ENCODE results near the gene DOCK2.
"Not testable (repeated sequence)": the region's sequence is repeated elsewhere in the genome, so short reads cannot be mapped to it uniquely, and the experiment has no call there.

DOCK2 gene

GRCh38 chr5:169950333-169950732, 313.3 kb downstream of the DOCK2 start:
- no peak overlapping the region for H3K9ac ChIP-seq (ENCODE audit: low read length in 2 of 2)
- no peaks in the 10 kb centered on the region for H3K9me3 ChIP-seq (ENCODE audit: control insufficient read depth in 2 of 2, low read length in 2 of 2)
- H3K27me3 ChIP-seq (ENCODE audit: control insufficient read depth in 1 of 2, insufficient read depth in 2 of 2, low read length in 2 of 2): no peaks in the 10 kb centered on the region
- no peaks in the 10 kb centered on the region for H3K4me1 ChIP-seq (ENCODE audit: control insufficient read depth, insufficient read depth, low read length)
- no peak overlapping the region for H3K4me3 ChIP-seq (ENCODE audit: low read length in 2 of 2)
- H3K27ac ChIP-seq (ENCODE audit: low read length): no peak overlapping the region
- no peaks in the 10 kb centered on the region for H3K36me3 ChIP-seq (ENCODE audit: control insufficient read depth in 2 of 2, insufficient read depth in 2 of 2, low read length in 2 of 2)

GRCh38 chr5:169953196-169953595, 316.1 kb downstream of the DOCK2 start:
- H3K4me3 ChIP-seq (ENCODE audit: low read length in 2 of 2); H3K27ac ChIP-seq (ENCODE audit: low read length); H3K9ac ChIP-seq (ENCODE audit: low read length in 2 of 2); H3K4me1 ChIP-seq (ENCODE audit: control insufficient read depth, insufficient read depth, low read length); H3K27me3 ChIP-seq (ENCODE audit: control insufficient read depth in 1 of 2, insufficient read depth in 2 of 2, low read length in 2 of 2); H3K9me3 ChIP-seq (ENCODE audit: control insufficient read depth in 2 of 2, low read length in 2 of 2); H3K36me3 ChIP-seq (ENCODE audit: control insufficient read depth in 2 of 2, insufficient read depth in 2 of 2, low read length in 2 of 2): not testable (repeated sequence)

GRCh38 chr5:169954786-169955185, 317.7 kb downstream of the DOCK2 start:
- no peak overlapping the region for H3K9ac ChIP-seq (ENCODE audit: low read length in 2 of 2)
- H3K27me3 ChIP-seq (ENCODE audit: control insufficient read depth in 1 of 2, insufficient read depth in 2 of 2, low read length in 2 of 2): no peaks in the 10 kb centered on the region
- no peaks in the 10 kb centered on the region for H3K9me3 ChIP-seq (ENCODE audit: control insufficient read depth in 2 of 2, low read length in 2 of 2)
- H3K27ac ChIP-seq (ENCODE audit: low read length): no peak overlapping the region
- H3K4me1 ChIP-seq (ENCODE audit: control insufficient read depth, insufficient read depth, low read length): no peaks in the 10 kb centered on the region
- H3K36me3 ChIP-seq (ENCODE audit: control insufficient read depth in 2 of 2, insufficient read depth in 2 of 2, low read length in 2 of 2): no peaks in the 10 kb centered on the region
- H3K4me3 ChIP-seq (ENCODE audit: low read length in 2 of 2): no peak overlapping the region

GRCh38 chr5:169956126-169956525, 319.1 kb downstream of the DOCK2 start:
- Histone ChIP-seq H3K4me1 (ENCODE audit: control insufficient read depth, insufficient read depth, low read length) (no peaks in the 10 kb centered on the region), H3K9ac (ENCODE audit: low read length in 2 of 2) (no peak overlapping the region), H3K27ac (ENCODE audit: low read length) (no peak overlapping the region), H3K9me3 (ENCODE audit: control insufficient read depth in 2 of 2, low read length in 2 of 2) (no peaks in the 10 kb centered on the region), H3K36me3 (ENCODE audit: control insufficient read depth in 2 of 2, insufficient read depth in 2 of 2, low read length in 2 of 2) (no peaks in the 10 kb centered on the region), H3K4me3 (ENCODE audit: low read length in 2 of 2) (no peak overlapping the region), H3K27me3 (ENCODE audit: control insufficient read depth in 1 of 2, insufficient read depth in 2 of 2, low read length in 2 of 2) (no peaks in the 10 kb centered on the region)

- H3K4me3 ChIP-seq (ENCODE audit: low read length in 2 of 2): no peak overlapping the region
- H3K9me3 ChIP-seq (ENCODE audit: control insufficient read depth in 2 of 2, low read length in 2 of 2): no peaks in the 10 kb centered on the region
- no peaks in the 10 kb centered on the region for H3K4me1 ChIP-seq (ENCODE audit: control insufficient read depth, insufficient read depth, low read length)
- no peak overlapping the region for H3K9ac ChIP-seq (ENCODE audit: low read length in 2 of 2)
- H3K36me3 ChIP-seq (ENCODE audit: control insufficient read depth in 2 of 2, insufficient read depth in 2 of 2, low read length in 2 of 2): no peaks in the 10 kb centered on the region
- no peaks in the 10 kb centered on the region for H3K27me3 ChIP-seq (ENCODE audit: control insufficient read depth in 1 of 2, insufficient read depth in 2 of 2, low read length in 2 of 2)
- H3K27ac ChIP-seq (ENCODE audit: low read length): no peak overlapping the region
Measured at GRCh38 chr5:169956756-169957155, 319.7 kb downstream of the DOCK2 start.

GRCh38 chr5:169958278-169958677, 321.2 kb downstream of the DOCK2 start:
- no peaks in the 10 kb centered on the region for H3K4me1 ChIP-seq (ENCODE audit: control insufficient read depth, insufficient read depth, low read length)
- H3K27me3 ChIP-seq (ENCODE audit: control insufficient read depth in 1 of 2, insufficient read depth in 2 of 2, low read length in 2 of 2): no peaks in the 10 kb centered on the region
- H3K9me3 ChIP-seq (ENCODE audit: control insufficient read depth in 2 of 2, low read length in 2 of 2): no peaks in the 10 kb centered on the region
- no peak overlapping the region for H3K4me3 ChIP-seq (ENCODE audit: low read length in 2 of 2)
- H3K9ac ChIP-seq (ENCODE audit: low read length in 2 of 2): no peak overlapping the region
- no peaks in the 10 kb centered on the region for H3K36me3 ChIP-seq (ENCODE audit: control insufficient read depth in 2 of 2, insufficient read depth in 2 of 2, low read length in 2 of 2)
- no peak overlapping the region for H3K27ac ChIP-seq (ENCODE audit: low read length)

- H3K27ac ChIP-seq (ENCODE audit: low read length): no peak overlapping the region
- H3K36me3 ChIP-seq (ENCODE audit: control insufficient read depth in 2 of 2, insufficient read depth in 2 of 2, low read length in 2 of 2): no peaks in the 10 kb centered on the region
- H3K9ac ChIP-seq (ENCODE audit: low read length in 2 of 2): no peak overlapping the region
- no peaks in the 10 kb centered on the region for H3K9me3 ChIP-seq (ENCODE audit: control insufficient read depth in 2 of 2, low read length in 2 of 2)
- H3K4me3 ChIP-seq (ENCODE audit: low read length in 2 of 2): no peak overlapping the region
- H3K4me1 ChIP-seq (ENCODE audit: control insufficient read depth, insufficient read depth, low read length): no peaks in the 10 kb centered on the region
- no peaks in the 10 kb centered on the region for H3K27me3 ChIP-seq (ENCODE audit: control insufficient read depth in 1 of 2, insufficient read depth in 2 of 2, low read length in 2 of 2)
Measured at GRCh38 chr5:169960659-169961058, 323.6 kb downstream of the DOCK2 start.

GRCh38 chr5:169964246-169964645, 327.2 kb downstream of the DOCK2 start:
- no peaks in the 10 kb centered on the region for H3K36me3 ChIP-seq (ENCODE audit: control insufficient read depth in 2 of 2, insufficient read depth in 2 of 2, low read length in 2 of 2)
- H3K27me3 ChIP-seq (ENCODE audit: control insufficient read depth in 1 of 2, insufficient read depth in 2 of 2, low read length in 2 of 2): no peaks in the 10 kb centered on the region
- no peaks in the 10 kb centered on the region for H3K4me1 ChIP-seq (ENCODE audit: control insufficient read depth, insufficient read depth, low read length)
- H3K9ac ChIP-seq (ENCODE audit: low read length in 2 of 2): no peak overlapping the region
- no peak overlapping the region for H3K27ac ChIP-seq (ENCODE audit: low read length)
- no peaks in the 10 kb centered on the region for H3K9me3 ChIP-seq (ENCODE audit: control insufficient read depth in 2 of 2, low read length in 2 of 2)
- no peak overlapping the region for H3K4me3 ChIP-seq (ENCODE audit: low read length in 2 of 2)

- H3K9me3 ChIP-seq (ENCODE audit: control insufficient read depth in 2 of 2, low read length in 2 of 2): no peaks in the 10 kb centered on the region
Measured at GRCh38 chr5:169970339-169970738, 333.3 kb downstream of the DOCK2 start.

GRCh38 chr5:169970911-169971765, 334.1 kb downstream of the DOCK2 start:
- Histone ChIP-seq H3K4me3 (ENCODE audit: low read length in 2 of 2) (no peak overlapping the region), H3K36me3 (ENCODE audit: control insufficient read depth in 2 of 2, insufficient read depth in 2 of 2, low read length in 2 of 2) (no peaks in the 10 kb centered on the region), H3K27me3 (ENCODE audit: control insufficient read depth in 1 of 2, insufficient read depth in 2 of 2, low read length in 2 of 2) (no peaks in the 10 kb centered on the region), H3K9ac (ENCODE audit: low read length in 2 of 2) (no peak overlapping the region), H3K4me1 (ENCODE audit: control insufficient read depth, insufficient read depth, low read length) (no peaks in the 10 kb centered on the region), H3K27ac (ENCODE audit: low read length) (no peak overlapping the region), H3K9me3 (ENCODE audit: control insufficient read depth in 2 of 2, low read length in 2 of 2) (no peaks in the 10 kb centered on the region)

More at GRCh38 chr5:169970339-169970738, 333.3 kb downstream of the DOCK2 start:
- H3K27ac ChIP-seq (ENCODE audit: low read length): no peak overlapping the region
- H3K27me3 ChIP-seq (ENCODE audit: control insufficient read depth in 1 of 2, insufficient read depth in 2 of 2, low read length in 2 of 2): no peaks in the 10 kb centered on the region
- no peaks in the 10 kb centered on the region for H3K4me1 ChIP-seq (ENCODE audit: control insufficient read depth, insufficient read depth, low read length)
- H3K9ac ChIP-seq (ENCODE audit: low read length in 2 of 2): no peak overlapping the region
- H3K4me3 ChIP-seq (ENCODE audit: low read length in 2 of 2): no peak overlapping the region
- H3K36me3 ChIP-seq (ENCODE audit: control insufficient read depth in 2 of 2, insufficient read depth in 2 of 2, low read length in 2 of 2): no peaks in the 10 kb centered on the region

- no peaks in the 10 kb centered on the region for H3K27me3 ChIP-seq (ENCODE audit: control insufficient read depth in 1 of 2, insufficient read depth in 2 of 2, low read length in 2 of 2)
- H3K9ac ChIP-seq (ENCODE audit: low read length in 2 of 2): no peak overlapping the region
- H3K27ac ChIP-seq (ENCODE audit: low read length): no peak overlapping the region
Measured at GRCh38 chr5:169971780-169972179, 334.7 kb downstream of the DOCK2 start.

More at GRCh38 chr5:169971780-169972179, 334.7 kb downstream of the DOCK2 start:
- H3K36me3 ChIP-seq (ENCODE audit: control insufficient read depth in 2 of 2, insufficient read depth in 2 of 2, low read length in 2 of 2): no peaks in the 10 kb centered on the region
- no peak overlapping the region for H3K4me3 ChIP-seq (ENCODE audit: low read length in 2 of 2)
- no peaks in the 10 kb centered on the region for H3K4me1 ChIP-seq (ENCODE audit: control insufficient read depth, insufficient read depth, low read length)
- no peaks in the 10 kb centered on the region for H3K9me3 ChIP-seq (ENCODE audit: control insufficient read depth in 2 of 2, low read length in 2 of 2)

All from stomach smooth muscle (tissue), 2 donors.